Measurements from ENCODE around the gene ARPIN. TPM values are rescaled to one million over a fixed set of nuclear protein-coding genes. Genes with fewer than 3 reads are reported as not detected.

The ARPIN gene
- total and polyA plus RNA-seq, 10 of the 15 experiments (the other 5 are each of a cell fraction or from before 2014, with no cell fraction given) = 0.02 to 0.04 TPM; not detected in 8

GRCh38 chr15:89899951-89900567 lies 12.7 kb downstream of the ARPIN start:
- Histone ChIP-seq H4K20me1 (ENCODE audit: control insufficient read depth, insufficient read depth) (no peaks in the 10 kb centered on the region), H3K36me3 (ENCODE audit: control insufficient read depth in 2 of 2, insufficient read depth in 2 of 2, low read length in 1 of 2) (no peaks in the 10 kb centered on the region), H3K79me2 (ENCODE audit: control insufficient read depth, insufficient read depth, low read length) (no peaks in the 10 kb centered on the region), H3K27me3 (replicated peaks in 1 of 2; ENCODE audit: control insufficient read depth in 2 of 2, insufficient read depth in 2 of 2, low read length in 1 of 2) (no peaks in the 10 kb centered on the region), H3K9ac (ENCODE audit: control insufficient read depth, insufficient read depth, low read length) (no peak overlapping the region), H3K27ac (ENCODE audit: control insufficient read depth, insufficient read depth) (no peak overlapping the region), H3K9me3 (replicated peaks; ENCODE audit: control insufficient read depth, insufficient read depth, low read length) (no peaks in the 10 kb centered on the region), H3K4me1 (ENCODE audit: control insufficient read depth, insufficient read depth, low read length) (peaks cover 11% of the 10 kb centered on the region), H3K4me2 (ENCODE audit: control insufficient read depth, insufficient read depth) (no peak overlapping the region), H2AFZ (ENCODE audit: control insufficient read depth, low read depth, low read length) (no peak overlapping the region), H3K4me3 (no peak overlapping the region)
- TF ChIP-seq HDAC6 (IDR thresholded peaks at IDR 0.05; ENCODE audit: unreplicated experiment) = no peak
- no peak for TF ChIP-seq ATF3 (IDR thresholded peaks at IDR 0.05; ENCODE audit: borderline replicate concordance, extremely low read depth, low read depth, low read length)
- no peak for TF ChIP-seq SIN3A (IDR thresholded peaks at IDR 0.05; ENCODE audit: low read depth, low read length)
- TF ChIP-seq E2F8 (IDR thresholded peaks at IDR 0.05; ENCODE audit: low read depth, partially characterized antibody) = no peak
- TF ChIP-seq PAX8 (IDR thresholded peaks at IDR 0.05) = no peak
- ChIA-PET SMC1A (ENCODE audit: uncharacterized antibody, unreplicated experiment) (interaction anchor here (0.6 to 3.1 kb wide), 4 partner anchors 11 to 171 kb away, joined by 3 to 32 read pairs (median 3); no protein-coding TSS in a partner anchor), POLR2A (no interaction called here), RAD21 (ENCODE audit: unreplicated experiment) (interaction anchor here (1.4 to 3.4 kb wide), 2 partner anchors 131 to 170 kb away, joined by 3 to 41 read pairs; no protein-coding TSS in a partner anchor), CTCF (interaction anchor here (1.1 to 3.6 kb wide), 7 partner anchors 9 to 186 kb away, joined by 4 to 85 read pairs (median 18); no protein-coding TSS in a partner anchor)
- in situ Hi-C loops (cut with MboI) = loop anchor here (5.0 kb wide), 1 partner anchor 172 kb away; no protein-coding TSS in a partner anchor
- 92% methylated on average over 3 of the region's 3 CpGs for WGBS (ENCODE audit: insufficient coverage, insufficient replicate concordance, low lambda C conversion rate, missing lambda C conversion rate)
- FAIRE-seq = no peak
- no TSS peak for BruUV-seq (replicated peaks)
- DNase-seq (ENCODE audit: low read depth, low spot score) = no peak
- intact Hi-C loops (cut with micrococcal nuclease; ENCODE audit: unreplicated experiment) = loop anchor here (2.0 kb wide), 1 partner anchor 71 kb away; no protein-coding TSS in a partner anchor
- ATAC-seq = no peak
